PC-3 (cell line): Measurements from ENCODE around the gene MIEF1. TPM values are rescaled to one million over a fixed set of nuclear protein-coding genes. Genes with fewer than 3 reads are reported as not detected.

Source experiments
- ATAC-seq: fragments of 200-7000 bp; cut with Tn5 transposase; 2 replicates; pipeline ENCODE4 v1.9.1; 2020; ENCODE audit warnings: mild to moderate bottlenecking, moderate library complexity
- BruUV-seq: library from RNA; stranded (reverse); fragments of 400-500 nt; replicated peaks from 2 replicates; lab custom pipeline; 2021; lab: Mats Ljungman, UMichigan
- CTCF ChIA-PET: fragments of 300-600 bp; sonication (Branson Sonifier 250); formaldehyde crosslinking; loops from one replicate; lab custom pipeline; 2022; ENCODE audit warnings: antibody characterized with exemption; lab: Charles Lee
- POLR2A ChIA-PET: fragments of 300-600 bp; sonication (Branson Sonifier 250); formaldehyde crosslinking; loops from one replicate; lab custom pipeline; 2022; ENCODE audit warnings: antibody characterized with exemption; ENCODE audit not compliant: unreplicated experiment; lab: Charles Lee
- DNase-seq: peaks from one replicate; pipeline ENCODE4 v3.0.0-alpha.2; 2015
- H2AFZ ChIP-seq: fragments of 300-600 bp; sonication (generic); 2 replicates; pipeline ENCODE4 v1.6.0; 2016; ENCODE audit warnings: antibody characterized with exemption, low read length
- H3F3A ChIP-seq: fragments of 300-600 bp; sonication (generic); one replicate; pipeline ENCODE4 v1.6.0; 2017; ENCODE audit warnings: antibody characterized with exemption, low read length, control low read depth, mild to moderate bottlenecking; ENCODE audit not compliant: unreplicated experiment
- H3K27ac ChIP-seq: fragments of 300-600 bp; sonication (generic); 2 replicates; pipeline ENCODE4 v1.5.1; 2016; ENCODE audit warnings: mild to moderate bottlenecking, low read length
- H3K27me3 ChIP-seq: fragments of 300-600 bp; sonication (generic); 2 replicates; pipeline ENCODE4 v1.6.1; 2016; ENCODE audit warnings: low read length, mixed read lengths
- H3K36me3 ChIP-seq: fragments of 300-600 bp; sonication (generic); 2 replicates; pipeline ENCODE4 v1.6.1; 2016; ENCODE audit warnings: low read depth, mixed run types, low read length, mixed read lengths
- H3K4me1 ChIP-seq: fragments of 300-600 bp; sonication (generic); 2 replicates; pipeline ENCODE4 v1.5.1; 2016; ENCODE audit warnings: low read length; ENCODE audit not compliant: insufficient read depth
- H3K4me2 ChIP-seq: fragments of 300-600 bp; sonication (generic); 2 replicates; pipeline ENCODE4 v1.6.0; 2016; ENCODE audit warnings: low read length
- H3K4me3 ChIP-seq: fragments of 300-600 bp; sonication (generic); 2 replicates; pipeline ENCODE4 v1.5.1; 2016; ENCODE audit warnings: mild to moderate bottlenecking, low read length, mixed read lengths
- H3K79me2 ChIP-seq: fragments of 300-600 bp; sonication (generic); 2 replicates; pipeline ENCODE4 v1.6.1; 2017; ENCODE audit warnings: low read length, mixed read lengths
- H3K9ac ChIP-seq: fragments of 300-600 bp; sonication (generic); 2 replicates; pipeline ENCODE4 v1.6.0; 2016; ENCODE audit warnings: mild to moderate bottlenecking, low read length
- H3K9me2 ChIP-seq: fragments of 300-600 bp; sonication (generic); replicated peaks from 2 replicates; pipeline ENCODE4 v1.6.1; 2016; ENCODE audit warnings: mixed run types, low read length, mixed read lengths
- H3K9me3 ChIP-seq: fragments of 300-600 bp; sonication (generic); 2 replicates; pipeline ENCODE4 v1.6.1; 2016; ENCODE audit warnings: low read length, mixed read lengths
- H4K20me1 ChIP-seq: fragments of 300-600 bp; sonication (generic); 2 replicates; pipeline ENCODE4 v1.6.1; 2016; ENCODE audit warnings: low read length, mixed read lengths
- CTCF ChIP-seq: fragments of 300-600 bp; sonication (generic); conservative IDR thresholded peaks from 2 replicates; pipeline ENCODE4 v1.5.1; 2017; ENCODE audit warnings: antibody characterized with exemption, low read depth, mild to moderate bottlenecking, low read length
- EZH2 ChIP-seq: fragments of 300-600 bp; sonication (generic); IDR thresholded peaks from one replicate; pipeline ENCODE4 v1.6.1; 2017; ENCODE audit warnings: antibody characterized with exemption, mild to moderate bottlenecking, low read length; ENCODE audit not compliant: unreplicated experiment
- EZH2phosphoT487 ChIP-seq: fragments of 300-600 bp; sonication (generic); IDR thresholded peaks from 2 replicates; pipeline ENCODE4 v1.6.1; 2018; ENCODE audit warnings: mild to moderate bottlenecking, antibody characterized with exemption, low read length, borderline replicate concordance
- intact Hi-C: fragments of 100-400 bp; cut with micrococcal nuclease; formaldehyde crosslinking; loops from 2 replicates; pipeline ENCODE4 v1.9.0; 2023
- total RNA-seq: library from RNA; depleted of rRNA; stranded (reverse); fragments of >200 nt; gene quantifications from 2 replicates; pipeline ENCODE4 v1.2.3, GENCODE V29; 2014

The MIEF1 gene
- total RNA-seq, 1 experiment from 2014 or later: 23.2 TPM

GRCh38 chr22:39467390-39467895, 34.6 kb upstream of the MIEF1 start:
- Histone ChIP-seq H3K9me2 (no peaks in the 10 kb centered on the region), H4K20me1 (no peaks in the 10 kb centered on the region), H3K27me3 (no peaks in the 10 kb centered on the region), H3K27ac (no peak overlapping the region), H3K4me2 (no peak overlapping the region), H3K4me3 (no peak overlapping the region), H3K79me2 (no peaks in the 10 kb centered on the region), H3K36me3 (no peaks in the 10 kb centered on the region), H3K9me3 (no peaks in the 10 kb centered on the region), H3K9ac (no peak overlapping the region), H2AFZ (no peak overlapping the region), H3K4me1 (no peaks in the 10 kb centered on the region), H3F3A (no peaks in the 10 kb centered on the region)
- TF ChIP-seq EZH2phosphoT487 (no peak), EZH2 (no peak)
- CTCF ChIA-PET: no interaction called here
- DNase-seq (no peak), ATAC-seq (no peak)
- POLR2A ChIA-PET: no interaction called here
- no TSS peak for BruUV-seq
- intact Hi-C loops: no loop called here

- H2AFZ ChIP-seq: no peak overlapping the region
- TF ChIP-seq CTCF (no peak), EZH2 (no peak), EZH2phosphoT487 (no peak)
- intact Hi-C loops: no loop called here
Observed at GRCh38 chr22:39468487-39469325, 33.4 kb upstream of the MIEF1 start.

GRCh38 chr22:39469326-39469680, 32.8 kb upstream of the MIEF1 start:
- Histone ChIP-seq H3K27me3 (no peaks in the 10 kb centered on the region), H3K4me3 (no peak overlapping the region), H3K9me3 (no peaks in the 10 kb centered on the region), H3K79me2 (no peaks in the 10 kb centered on the region), H3K4me1 (no peaks in the 10 kb centered on the region), H3K9ac (no peak overlapping the region), H3K36me3 (no peaks in the 10 kb centered on the region), H3K4me2 (no peak overlapping the region), H3F3A (no peaks in the 10 kb centered on the region), H4K20me1 (no peaks in the 10 kb centered on the region), H3K9me2 (no peaks in the 10 kb centered on the region), H2AFZ (no peak overlapping the region), H3K27ac (no peak overlapping the region)
- ATAC-seq (no peak), DNase-seq (no peak)
- ChIA-PET CTCF (no interaction called here), POLR2A (no interaction called here)
- intact Hi-C loops: no loop called here
- no TSS peak for BruUV-seq
- TF ChIP-seq CTCF: no peak
- TF ChIP-seq EZH2: no peak
- TF ChIP-seq EZH2phosphoT487: no peak

More at GRCh38 chr22:39468487-39469325, 33.4 kb upstream of the MIEF1 start:
- H3K4me1 ChIP-seq: no peaks in the 10 kb centered on the region
- no peak for DNase-seq
- no peak overlapping the region for H3K4me3 ChIP-seq
- no peaks in the 10 kb centered on the region for H3K36me3 ChIP-seq
- ChIA-PET POLR2A (no interaction called here), CTCF (no interaction called here)
- no TSS peak for BruUV-seq
- H3K9ac ChIP-seq: no peak overlapping the region
- H3K4me2 ChIP-seq: no peak overlapping the region
- no peaks in the 10 kb centered on the region for H4K20me1 ChIP-seq
- no peak overlapping the region for H3K27ac ChIP-seq
- H3K27me3 ChIP-seq: no peaks in the 10 kb centered on the region
- no peaks in the 10 kb centered on the region for H3K79me2 ChIP-seq
- H3F3A ChIP-seq: no peaks in the 10 kb centered on the region
- H3K9me3 ChIP-seq: no peaks in the 10 kb centered on the region
- no peaks in the 10 kb centered on the region for H3K9me2 ChIP-seq
- ATAC-seq: no peak
